HepG2 (cell line): ENCODE results near the gene RNPEPL1. TPM values are rescaled to one million over a fixed set of nuclear protein-coding genes. Genes with fewer than 3 reads are reported as not detected.

ENCODE experiments used
- BRCA1 ChIP-seq: sonication (generic); formaldehyde crosslinking; IDR thresholded peaks from 2 replicates; pipeline ENCODE4 v1.4.0; 2020; ENCODE audit warnings: missing genetic modification reagents
- ELK4 ChIP-seq: sonication (generic); formaldehyde crosslinking; IDR thresholded peaks from 2 replicates; pipeline ENCODE4 v1.9.0; 2021; ENCODE audit warnings: missing genetic modification reagents, borderline replicate concordance
- GTF3A ChIP-seq: sonication (generic); formaldehyde crosslinking; conservative IDR thresholded peaks from 2 replicates; pipeline ENCODE4 v1.4.0; 2020; ENCODE audit warnings: mild to moderate bottlenecking, missing genetic modification reagents
- HNRNPH1 ChIP-seq: fragments of 200-400 bp; formaldehyde crosslinking; optimal IDR thresholded peaks from 2 replicates; pipeline ENCODE3; 2017; ENCODE audit warnings: mild to moderate bottlenecking, low read depth, low read length
- KLF6 ChIP-seq: IDR thresholded peaks from 2 replicates; pipeline ENCODE4 v1.8.0; 2016; ENCODE audit warnings: missing biosample characterization, missing genetic modification reagents
- NR2C2 ChIP-seq: sonication (generic); formaldehyde crosslinking; IDR thresholded peaks from 2 replicates; pipeline ENCODE4 v1.4.0; 2020; ENCODE audit warnings: missing genetic modification reagents, mild to moderate bottlenecking, moderate library complexity, borderline replicate concordance
- SNAPC4 ChIP-seq: sonication (generic); formaldehyde crosslinking; IDR thresholded peaks from 2 replicates; pipeline ENCODE4 v1.4.0; 2020; ENCODE audit warnings: mild to moderate bottlenecking, missing genetic modification reagents
- SNRNP70 ChIP-seq: fragments of 200-400 bp; formaldehyde crosslinking; IDR thresholded peaks from 2 replicates; pipeline ENCODE4 v1.6.1; 2017; ENCODE audit warnings: mild to moderate bottlenecking, low read depth, low read length, moderate library complexity
- SRSF4 ChIP-seq: fragments of 200-400 bp; formaldehyde crosslinking; IDR thresholded peaks from one replicate; pipeline ENCODE4 v1.6.1; 2018; ENCODE audit warnings: mild to moderate bottlenecking, low read depth, low read length, moderate library complexity; ENCODE audit not compliant: poor library complexity, severe bottlenecking
- TFDP2 ChIP-seq: sonication (generic); formaldehyde crosslinking; IDR thresholded peaks from 2 replicates; pipeline ENCODE4 v1.4.0; 2020; ENCODE audit warnings: missing genetic modification reagents
- THAP8 ChIP-seq: sonication (generic); formaldehyde crosslinking; IDR thresholded peaks from 2 replicates; pipeline ENCODE4 v1.5.1; 2020; ENCODE audit warnings: missing genetic modification reagents, mild to moderate bottlenecking, borderline replicate concordance
- ZBTB1 ChIP-seq: sonication (generic); formaldehyde crosslinking; IDR thresholded peaks from 2 replicates; pipeline ENCODE4 v1.4.0; 2020; ENCODE audit warnings: missing genetic modification reagents, borderline replicate concordance
- ZBTB8A ChIP-seq: sonication (generic); formaldehyde crosslinking; IDR thresholded peaks from 2 replicates; pipeline ENCODE4 v1.4.0; 2020; ENCODE audit warnings: mild to moderate bottlenecking, low read depth, missing genetic modification reagents, borderline replicate concordance
- ZFP36L1 ChIP-seq: sonication (generic); formaldehyde crosslinking; IDR thresholded peaks from 2 replicates; pipeline ENCODE4 v1.8.0; 2022; ENCODE audit warnings: mild to moderate bottlenecking, missing genetic modification reagents, moderate library complexity
- ZNF10 ChIP-seq: sonication (generic); formaldehyde crosslinking; IDR thresholded peaks from 2 replicates; pipeline ENCODE4 v1.4.0; 2020; ENCODE audit warnings: mild to moderate bottlenecking, low read depth, missing genetic modification reagents, borderline replicate concordance
- ZNF260 ChIP-seq: sonication (generic); formaldehyde crosslinking; IDR thresholded peaks from 2 replicates; pipeline ENCODE4 v1.4.0; 2020; ENCODE audit warnings: missing genetic modification reagents, low read depth, mild to moderate bottlenecking, borderline replicate concordance
- ZNF264 ChIP-seq: sonication (generic); formaldehyde crosslinking; IDR thresholded peaks from 2 replicates; pipeline ENCODE4 v1.4.0; 2020; ENCODE audit warnings: missing genetic modification reagents
- ZNF451 ChIP-seq: sonication (generic); formaldehyde crosslinking; IDR thresholded peaks from 2 replicates; pipeline ENCODE4 v1.5.0; 2020; ENCODE audit warnings: mild to moderate bottlenecking, missing genetic modification reagents
- ZNF589 ChIP-seq: sonication (generic); formaldehyde crosslinking; conservative IDR thresholded peaks from 2 replicates; pipeline ENCODE4 v1.8.0; 2022; ENCODE audit warnings: mild to moderate bottlenecking, moderate library complexity, missing genetic modification reagents
- ZNF713 ChIP-seq: sonication (generic); formaldehyde crosslinking; IDR thresholded peaks from 2 replicates; pipeline ENCODE4 v1.4.0; 2020; ENCODE audit warnings: mild to moderate bottlenecking, missing genetic modification reagents
- ZSCAN9 ChIP-seq: IDR thresholded peaks from 2 replicates; pipeline ENCODE4 v1.6.1; 2016; ENCODE audit warnings: borderline replicate concordance
- polyA plus RNA-seq, 8 experiments: library from polyadenylated mRNA; depleted of rRNA in 3 of 8; stranded (reverse) in 7 of 8; unstranded in 1 of 8; fragments of >200 nt; fragmentation: Illumina TruSeq in 4 of 8; extraction: Trizol in 4 of 8; gene quantifications; 2 replicates each; pipeline versions ENCODE4 v1.2.1 to v1.2.3, GENCODE V29; 2011 to 2016; ENCODE audit warnings: low read depth in 4 of 8, missing spikeins in 1 of 8, mixed read lengths in 1 of 8; ENCODE audit not compliant: insufficient read depth in 1 of 8
- total RNA-seq, 5 experiments: library from RNA; depleted of rRNA; stranded (reverse); fragments of >200 nt; fragmentation: Illumina TruSeq; extraction: Trizol; gene quantifications; 2 replicates each; pipeline ENCODE4 v1.2.3, GENCODE V29; 2016; ENCODE audit warnings: low read depth in 1 of 5

Gene RNPEPL1
- total and polyA plus RNA-seq, 2 of the 13 experiments (the other 11 are each of a cell fraction or from before 2014, with no cell fraction given): 13.0 to 18.0 TPM

- TF ChIP-seq THAP8 (CRISPR knock-in tag) (no peak), ZNF10 (CRISPR knock-in tag) (no peak), SRSF4 (no peak), ZBTB8A (no peak), ZNF451 (peak; percentile 48; the same call in 1 of the 2 replicates), ELK4 (no peak), KLF6 (CRISPR knock-in tag) (peak; percentile 13; the same call in 1 of the 2 replicates), ZFP36L1 (CRISPR knock-in tag) (peak; percentile 69; the same call in 1 of the 2 replicates), ZSCAN9 (CRISPR knock-in tag) (peak; percentile 86; the same call in 1 of the 2 replicates), HNRNPH1 (peak; percentile 43), ZBTB1 (CRISPR knock-in tag) (no peak), ZNF260 (CRISPR knock-in tag) (no peak), GTF3A (CRISPR knock-in tag) (no peak; the same call in 1 of the 2 replicates), ZNF264 (CRISPR knock-in tag) (no peak), TFDP2 (CRISPR knock-in tag) (peak; percentile 27), BRCA1 (CRISPR knock-in tag) (0 out of 2 replicates have a peak, but pooled peaks have one; percentile 82), SNRNP70 (no peak), ZNF713 (CRISPR knock-in tag) (no peak), NR2C2 (CRISPR knock-in tag) (peak; percentile 83), ZNF589 (no peak), SNAPC4 (CRISPR knock-in tag) (no peak)
Observed at GRCh38 chr2:240565333-240566202, 2.7 kb upstream of the RNPEPL1 start (continued).
